GF-D8 (cell line): ENCODE data around the gene GALNT18.

Experiments
- DNase-seq: peaks from one replicate; lab custom pipeline; 2025; lab: John Stamatoyannopoulos, UW

The GALNT18 gene

DNA sequence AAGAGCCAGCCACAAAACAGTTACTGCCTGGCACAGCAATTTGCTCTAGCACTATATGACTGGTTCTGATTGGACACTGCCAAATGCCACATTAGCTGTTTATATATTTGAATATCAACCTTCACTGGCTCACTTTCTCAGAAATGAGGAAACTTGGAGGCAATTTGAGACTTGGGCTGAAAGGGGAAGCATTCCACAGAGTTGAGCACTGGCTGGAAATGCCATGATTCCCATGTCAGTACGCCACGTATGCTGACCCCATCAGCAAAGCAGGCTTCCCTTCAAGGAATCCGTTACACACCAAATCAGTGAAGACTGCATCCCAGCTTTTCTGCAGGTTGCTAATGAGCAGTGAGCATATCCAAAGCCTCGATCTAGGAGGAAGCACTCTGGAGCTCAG is 34.7 kb downstream of the GALNT18 start:
- no peak for DNase-seq

DNA sequence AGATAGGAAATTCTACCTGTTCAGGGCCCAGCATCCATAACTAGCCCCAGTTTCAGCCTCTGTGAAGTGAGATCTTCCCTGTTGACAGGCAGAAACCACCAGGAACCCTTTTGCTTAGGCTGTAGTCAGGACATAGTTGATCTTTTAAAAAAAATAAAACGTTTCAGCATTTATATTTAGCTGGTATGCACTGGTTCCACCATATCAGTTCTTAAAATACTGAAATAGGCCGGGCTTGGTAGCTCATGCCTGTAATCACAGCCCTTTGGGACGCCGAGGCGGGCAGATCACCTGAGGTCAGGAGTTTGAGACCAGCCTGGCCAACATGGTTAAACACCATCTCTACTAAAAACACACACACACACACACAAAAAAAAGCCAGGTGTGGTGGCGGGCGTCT is 35.3 kb downstream of the GALNT18 start:
- no peak for DNase-seq

DNA sequence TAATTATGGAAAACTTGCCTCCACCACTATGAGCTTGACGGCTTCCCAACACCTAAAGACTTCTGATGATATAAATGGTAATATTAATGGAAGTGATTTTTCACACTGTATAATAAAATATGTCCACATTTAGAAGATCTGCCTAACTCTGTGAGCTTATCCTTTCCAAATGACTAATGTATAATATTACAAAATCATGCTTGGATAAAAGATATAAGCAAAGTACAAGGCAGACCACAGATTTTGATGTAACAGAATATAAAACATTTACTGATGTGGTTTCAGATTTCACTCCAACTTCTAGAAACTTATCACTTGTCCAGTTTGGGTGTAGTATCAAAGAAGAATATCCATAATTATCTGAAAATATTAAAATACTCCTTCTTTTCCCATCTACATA is 36.9 kb downstream of the GALNT18 start:
- DNase-seq = no peak

DNA sequence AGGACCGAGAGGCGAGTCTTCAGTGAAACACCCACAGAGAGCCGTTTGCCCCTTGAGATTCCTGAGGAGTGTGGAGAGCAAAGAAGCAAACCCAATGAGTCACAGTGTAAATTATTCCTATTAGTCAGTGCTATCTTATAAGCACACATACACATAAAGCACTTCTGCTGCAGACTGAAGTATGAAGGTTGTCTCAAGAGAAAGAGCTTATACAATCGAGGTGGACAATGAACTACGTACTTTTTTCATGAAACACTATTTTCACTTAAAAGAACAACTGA is 37.3 kb downstream of the GALNT18 start:
- no peak for DNase-seq

DNA sequence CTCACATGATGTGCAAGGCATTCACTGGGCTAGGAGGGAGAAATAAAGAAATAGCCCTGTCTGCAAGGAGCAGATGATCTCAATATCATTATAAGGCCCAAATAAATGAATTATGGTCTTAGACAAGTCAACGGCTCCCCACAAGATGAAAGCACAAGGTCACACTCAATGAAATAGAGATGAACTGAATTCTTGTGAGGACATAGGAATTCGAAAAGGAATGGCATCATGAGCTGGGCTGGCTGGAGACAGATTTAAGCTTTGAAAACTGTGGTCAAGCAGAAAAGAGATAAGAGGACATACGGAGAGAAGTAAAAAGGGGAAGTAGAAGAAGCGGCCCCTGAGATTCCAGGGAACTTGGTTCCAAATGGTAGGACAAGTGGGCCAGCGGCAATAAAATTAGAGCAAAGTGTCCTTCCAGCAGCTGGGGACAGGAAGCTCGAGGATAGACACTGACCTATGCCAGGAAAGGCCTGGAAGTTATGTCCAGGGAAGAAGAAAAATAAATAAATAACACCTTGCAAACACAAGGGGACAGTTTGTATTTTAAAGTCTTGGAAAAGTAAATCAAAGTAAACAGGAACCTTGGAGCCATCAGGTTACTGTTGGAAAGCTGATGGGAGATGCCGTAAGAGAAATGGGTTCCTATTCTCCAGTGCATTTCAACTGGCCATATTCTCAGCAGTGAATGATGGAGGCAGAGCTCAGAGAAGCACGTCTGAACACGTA is 37.8 kb downstream of the GALNT18 start:
- DNase-seq = no peak

DNA sequence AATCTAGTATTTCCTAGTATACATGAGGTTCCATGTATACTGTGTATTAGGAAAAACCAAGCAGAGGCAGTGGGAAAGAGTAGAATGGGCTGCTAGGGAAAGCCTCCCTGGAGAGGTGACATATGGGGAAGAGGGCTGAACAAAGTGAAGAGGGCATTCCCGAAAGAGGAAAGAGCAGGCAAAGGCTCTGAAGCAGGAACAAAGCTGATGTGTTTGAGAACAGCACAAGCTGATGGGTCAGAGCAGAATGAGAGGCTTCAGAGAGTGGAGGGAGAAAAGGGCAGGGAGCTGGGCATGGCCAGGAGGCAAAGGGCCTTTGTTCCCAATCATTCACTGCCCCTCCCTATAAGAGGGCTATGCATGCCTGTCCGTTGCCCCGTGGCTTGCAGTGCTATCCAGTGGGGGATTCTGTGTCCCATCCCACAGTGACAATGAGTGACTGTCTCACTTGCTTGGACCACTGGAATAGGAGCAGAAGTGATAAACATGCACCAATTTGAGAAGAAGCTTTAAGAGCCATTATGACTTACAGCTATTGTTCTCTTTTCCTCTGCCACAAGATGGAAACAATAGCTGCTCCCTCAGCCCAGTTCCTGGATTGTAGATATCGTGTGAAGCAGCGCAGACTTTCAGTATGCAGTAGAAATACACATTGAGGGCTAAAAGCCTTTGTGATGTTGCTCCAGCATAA is 39.6 kb downstream of the GALNT18 start:
- no peak for DNase-seq

DNA sequence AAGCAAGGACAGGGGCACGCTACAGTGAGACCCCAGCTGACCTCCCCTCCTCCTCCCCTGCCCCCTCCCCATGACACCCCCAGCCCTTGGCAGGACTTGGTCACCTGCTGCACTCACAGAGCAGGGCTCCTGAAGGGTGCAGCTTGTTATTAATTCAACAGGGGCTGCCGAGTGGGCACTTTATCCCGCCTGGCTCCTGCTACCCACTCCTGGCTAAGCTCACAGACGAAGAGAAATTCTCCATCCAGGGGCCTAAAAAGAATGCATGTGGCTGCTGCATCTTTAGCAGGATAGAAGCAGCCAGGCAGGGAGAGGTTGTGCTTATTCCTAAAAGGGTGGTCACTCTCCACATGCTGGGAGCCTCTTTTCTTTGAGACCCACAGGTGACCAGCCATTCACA is 40.3 kb downstream of the GALNT18 start:
- no peak for DNase-seq

DNA sequence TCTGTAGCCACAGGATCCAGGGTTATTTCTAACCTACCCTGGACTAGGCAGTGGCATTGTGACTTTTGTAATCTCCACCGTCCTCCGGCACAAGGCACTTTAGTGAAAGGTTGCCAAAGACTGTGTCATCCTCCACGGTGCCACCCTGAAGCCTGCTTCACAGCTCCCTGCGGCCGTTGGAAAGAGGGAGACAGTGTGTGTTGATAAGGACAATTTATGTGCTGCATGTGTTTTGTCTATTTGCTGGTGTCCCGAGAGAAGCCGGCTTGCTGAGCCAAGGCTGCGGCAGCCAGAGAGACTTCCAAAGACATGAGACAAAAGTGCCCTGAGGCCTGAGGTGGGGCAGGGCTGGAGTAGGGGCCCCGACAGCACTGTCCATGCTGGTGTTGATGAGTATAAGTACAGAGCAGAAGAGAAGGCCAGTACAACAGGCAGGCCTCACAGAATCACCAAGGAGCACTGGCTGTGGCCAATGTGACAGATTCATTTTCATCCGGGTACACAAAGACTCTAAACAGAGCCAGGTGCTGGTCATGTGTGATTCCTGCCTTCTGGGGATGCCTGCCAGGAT is 40.9 kb downstream of the GALNT18 start:
- no peak for DNase-seq

DNA sequence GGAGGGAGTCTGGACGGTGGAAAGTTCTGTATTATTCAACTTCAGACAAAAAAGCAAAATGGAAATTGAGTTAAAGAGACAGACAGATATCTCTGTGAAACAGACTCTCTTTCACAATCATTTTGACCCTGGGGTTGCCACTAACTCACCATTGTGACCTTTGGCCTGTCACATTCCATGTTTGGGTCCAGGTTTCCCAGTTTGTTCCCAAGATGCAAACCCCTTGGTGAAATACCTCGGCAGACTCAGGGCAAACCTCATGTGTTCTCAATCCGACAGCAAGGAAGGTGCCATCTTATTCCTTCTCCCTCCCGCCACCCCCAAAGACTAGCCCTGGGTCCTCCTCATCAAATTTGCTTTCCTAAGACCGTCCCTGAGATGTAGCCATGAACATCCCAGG is 41.8 kb downstream of the GALNT18 start:
- DNase-seq = no peak

DNA sequence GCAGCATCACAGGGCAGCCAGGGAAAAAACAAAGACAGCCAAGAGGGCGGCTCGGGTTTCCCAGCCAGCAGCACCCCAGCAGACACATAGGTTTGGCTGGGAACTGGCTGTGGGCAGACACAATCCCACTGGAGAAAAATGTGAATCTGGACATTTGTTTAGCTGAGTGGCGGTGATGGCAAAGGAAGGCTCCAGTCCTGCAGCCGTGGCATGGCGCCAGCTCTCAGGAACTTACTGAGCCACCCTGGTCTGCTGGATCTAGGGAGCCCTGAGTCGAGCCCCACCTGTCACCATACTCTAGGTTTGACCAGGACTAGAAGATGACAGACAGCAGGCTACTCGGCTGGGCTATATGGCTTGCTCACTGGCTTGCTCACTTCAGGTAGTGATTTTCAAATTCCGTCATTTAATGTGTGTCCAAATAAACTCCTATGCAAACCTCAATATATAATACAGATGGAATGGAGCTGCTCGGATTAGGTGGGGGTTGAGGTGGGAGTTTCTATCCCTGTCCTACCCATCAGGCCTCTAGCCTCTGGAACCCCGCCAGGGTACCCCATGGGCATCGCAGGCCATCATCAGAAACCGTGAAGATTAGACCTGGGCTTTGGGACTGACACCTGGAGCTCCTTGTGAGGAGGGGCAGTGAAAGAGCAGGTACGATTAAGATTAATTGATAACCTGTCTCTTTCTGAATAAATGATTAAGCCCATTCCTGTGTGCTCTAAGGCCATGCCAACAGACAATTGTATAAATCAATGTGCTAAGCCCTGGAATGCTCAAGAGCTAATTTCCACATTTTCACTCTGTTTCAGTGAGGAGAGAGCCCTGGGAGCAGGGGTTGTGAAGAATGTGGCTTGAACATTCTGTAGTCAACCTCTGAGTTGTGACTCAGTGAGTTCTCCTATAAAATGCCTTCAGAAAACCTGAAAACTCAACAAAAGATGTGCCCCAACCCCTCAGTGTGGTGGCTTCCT is 42.5 kb downstream of the GALNT18 start:
- no peak for DNase-seq

DNA sequence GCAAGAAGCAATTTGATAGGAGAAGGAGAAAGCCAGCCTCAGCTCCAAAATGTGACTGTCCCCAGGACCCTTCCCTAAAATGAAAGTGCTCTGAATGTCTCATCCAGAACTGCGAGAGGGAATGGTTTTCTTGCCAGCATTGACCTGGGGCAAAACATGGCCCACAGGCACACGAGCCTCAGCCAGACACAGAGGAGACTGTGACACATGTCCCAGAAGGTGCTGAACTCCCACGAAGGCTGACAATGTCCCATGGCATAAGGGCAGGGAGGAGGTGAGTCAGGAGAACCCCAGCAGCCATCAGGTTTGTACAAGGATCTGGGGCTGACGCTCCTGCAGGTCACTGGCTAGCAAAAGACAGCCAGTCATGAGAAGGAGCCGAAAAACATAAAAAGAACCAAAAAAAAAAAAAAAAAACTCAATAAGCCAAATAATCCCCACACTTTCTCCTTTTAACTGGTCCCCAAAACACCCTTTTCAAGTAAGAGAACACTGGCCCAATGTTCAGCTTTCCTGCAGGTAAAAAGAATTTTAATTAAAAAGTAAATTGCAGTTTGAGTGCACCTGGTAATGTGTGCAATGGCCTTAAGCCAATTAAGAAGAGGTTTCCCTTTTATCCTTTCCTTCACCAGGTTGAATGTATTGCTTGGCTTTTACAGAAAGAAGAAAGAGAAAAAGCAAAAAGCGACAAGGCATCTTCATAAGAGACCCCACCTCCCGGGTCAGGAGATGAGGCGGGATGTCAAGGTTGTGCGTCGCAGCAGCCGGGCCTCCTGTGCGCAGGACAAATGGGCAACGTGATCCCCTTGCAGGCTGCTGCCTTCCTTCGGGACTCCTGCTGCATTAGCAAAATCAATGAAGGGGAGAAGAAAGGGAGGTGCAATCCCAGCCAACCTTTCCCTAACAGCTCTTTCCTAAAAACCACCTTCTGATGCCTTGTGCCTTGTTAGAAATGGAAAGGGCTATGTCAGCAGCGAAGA is 43.6 kb downstream of the GALNT18 start:
- no peak for DNase-seq

DNA sequence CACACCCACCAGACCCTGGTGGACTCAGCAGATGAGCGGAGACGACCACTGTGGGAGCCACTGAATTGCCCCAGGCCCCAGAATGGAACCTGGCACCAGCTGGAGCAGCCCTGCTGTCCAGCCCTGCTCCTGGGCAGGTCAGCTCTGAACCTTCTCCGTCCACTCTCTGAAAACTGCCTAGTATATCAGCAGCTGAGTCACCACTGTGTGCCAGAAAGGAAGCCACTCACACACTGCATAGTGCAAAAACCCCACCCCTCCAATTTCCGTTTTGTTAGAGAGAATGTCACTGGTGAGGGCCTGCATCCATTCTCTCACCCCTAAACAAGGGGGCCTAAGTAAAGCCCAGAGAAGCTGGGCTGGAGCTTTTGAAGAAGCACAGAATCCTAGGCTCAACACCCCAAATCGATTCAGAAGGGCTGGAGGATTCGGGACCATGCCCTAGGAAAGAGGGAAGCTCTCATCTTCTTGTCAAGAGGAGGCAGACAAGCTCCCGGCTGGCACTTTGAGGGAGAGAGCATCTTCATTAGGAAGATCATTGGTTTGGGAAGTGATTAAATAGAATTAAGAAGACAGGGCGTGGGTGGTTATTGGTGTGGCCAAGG is 44.5 kb downstream of the GALNT18 start:
- no peak for DNase-seq

DNA sequence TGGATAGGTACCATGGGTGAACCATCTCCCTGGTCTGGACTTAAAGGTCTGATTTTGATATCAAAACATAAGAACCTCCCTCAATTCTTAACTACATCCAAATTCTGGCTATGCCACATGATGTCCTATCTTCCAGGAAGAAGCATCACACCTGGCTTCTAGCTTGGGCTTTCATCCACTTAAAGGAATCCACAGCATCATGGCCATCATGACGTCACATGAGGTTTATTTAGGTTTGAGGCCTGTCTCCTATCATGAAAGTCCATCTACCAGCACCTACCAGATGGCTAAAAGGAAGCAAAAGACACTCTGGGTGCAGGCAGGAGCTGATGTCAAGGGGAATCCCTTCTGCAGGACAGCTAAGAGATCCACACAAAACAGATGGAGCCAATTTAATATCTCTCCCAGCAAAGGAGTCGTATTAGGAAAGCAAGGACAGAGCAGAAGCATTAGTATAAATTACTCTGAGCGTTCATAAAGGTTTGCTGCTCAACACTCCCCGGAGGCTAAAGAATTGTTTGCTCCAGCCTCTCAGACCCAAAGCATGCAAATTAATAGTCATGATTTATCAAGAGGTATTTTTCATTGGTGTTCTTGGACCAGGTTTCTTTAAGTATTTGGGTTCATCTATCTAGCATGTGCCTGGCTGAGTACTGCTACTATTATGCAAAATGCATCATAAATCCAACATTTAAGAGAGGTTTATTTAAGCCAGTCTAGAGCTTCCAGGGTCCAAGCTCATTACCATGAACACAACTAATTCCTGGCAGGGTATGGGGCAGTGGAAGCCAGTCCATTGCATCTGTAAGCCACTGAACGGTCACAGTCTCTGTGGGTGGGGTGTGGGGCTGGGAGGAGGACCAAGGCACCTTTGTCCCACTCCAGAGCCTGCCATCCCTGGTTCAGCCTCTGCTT is 47.2 kb downstream of the GALNT18 start:
- DNase-seq = no peak

DNA sequence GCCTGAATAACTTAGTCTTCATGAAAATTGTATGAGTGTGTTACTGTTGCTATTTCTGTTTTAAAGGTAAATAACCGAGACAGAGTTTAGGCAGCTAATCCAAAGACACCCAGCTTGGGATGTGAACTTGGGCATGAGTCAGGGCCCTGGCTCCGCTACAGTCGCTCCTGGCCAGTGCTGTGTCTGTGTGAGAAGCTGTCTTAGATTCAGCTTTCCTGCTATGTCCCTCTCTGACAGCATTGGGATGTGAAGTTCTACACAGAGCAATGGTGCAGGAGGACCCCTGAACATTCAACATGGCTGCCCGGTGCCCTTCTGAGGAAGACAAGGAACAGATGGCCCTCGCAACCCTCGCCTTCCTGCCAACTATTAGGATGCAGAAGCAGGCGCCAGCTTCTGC is 49.4 kb downstream of the GALNT18 start:
- no peak for DNase-seq

DNA sequence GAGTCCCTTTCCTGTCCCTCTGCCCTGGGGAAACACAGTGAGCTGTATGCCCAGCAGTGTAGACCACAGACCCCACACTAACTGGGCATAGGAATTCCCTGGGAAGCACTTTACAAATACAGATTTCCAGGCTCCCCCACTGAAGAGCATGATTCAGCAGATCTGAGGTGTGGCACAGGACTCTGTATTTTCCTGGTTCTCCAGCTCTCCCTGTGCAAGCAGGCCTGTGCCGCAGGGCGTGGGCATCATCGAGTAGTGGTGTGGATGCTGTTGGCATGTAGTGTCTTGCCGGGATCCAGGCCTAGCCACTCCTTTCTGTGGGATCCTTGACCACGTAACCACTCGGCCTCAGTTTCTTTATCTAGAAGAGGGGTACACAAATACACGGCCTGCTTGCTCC is 49.9 kb downstream of the GALNT18 start:
- no peak for DNase-seq

DNA sequence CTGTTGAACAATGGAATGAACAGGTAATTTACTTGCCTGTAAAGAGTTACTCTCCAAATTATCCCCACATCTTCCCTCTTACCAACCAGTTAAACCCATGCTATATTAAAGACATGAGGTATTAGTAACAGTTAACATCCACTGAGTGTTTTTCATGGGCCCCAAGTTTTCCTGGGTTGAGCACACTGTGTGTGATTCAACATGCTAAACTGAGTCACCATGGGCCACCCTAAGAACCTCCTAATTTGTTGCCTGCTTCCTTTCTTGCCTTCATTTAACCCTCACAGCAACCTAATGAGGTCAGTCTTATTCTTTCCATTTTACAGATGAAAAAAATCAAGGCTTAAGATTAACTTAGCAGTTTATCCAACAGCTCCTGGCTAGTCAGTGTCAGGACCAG is 51.0 kb downstream of the GALNT18 start:
- DNase-seq = no peak

DNA sequence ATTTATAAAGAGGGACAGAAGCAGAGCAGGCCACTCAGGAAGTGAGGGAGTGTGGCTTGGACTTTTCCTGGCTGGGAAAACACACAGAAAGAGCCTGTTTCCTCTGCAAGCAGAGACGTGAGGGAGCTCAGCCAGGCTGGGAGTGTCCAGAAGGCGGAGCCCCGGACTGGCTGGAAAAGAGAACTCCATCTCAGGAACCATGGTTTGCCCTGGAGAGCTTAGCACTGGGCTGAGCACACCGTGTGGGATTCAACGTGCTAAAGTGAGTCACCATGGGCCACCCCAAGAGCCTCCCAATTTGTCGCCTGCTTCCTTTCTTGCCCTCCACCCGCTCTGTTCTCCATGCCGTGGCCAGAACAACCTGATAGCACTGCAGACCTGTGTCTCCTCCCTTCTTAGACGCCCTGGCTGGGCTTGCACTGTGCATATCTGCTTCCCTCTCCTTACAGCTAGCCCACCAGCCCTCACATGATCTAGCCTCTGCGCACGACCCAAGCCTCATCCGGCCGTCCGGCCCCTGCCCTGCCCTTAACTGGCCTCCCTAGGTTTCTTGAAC is 51.8 kb downstream of the GALNT18 start:
- DNase-seq = no peak

DNA sequence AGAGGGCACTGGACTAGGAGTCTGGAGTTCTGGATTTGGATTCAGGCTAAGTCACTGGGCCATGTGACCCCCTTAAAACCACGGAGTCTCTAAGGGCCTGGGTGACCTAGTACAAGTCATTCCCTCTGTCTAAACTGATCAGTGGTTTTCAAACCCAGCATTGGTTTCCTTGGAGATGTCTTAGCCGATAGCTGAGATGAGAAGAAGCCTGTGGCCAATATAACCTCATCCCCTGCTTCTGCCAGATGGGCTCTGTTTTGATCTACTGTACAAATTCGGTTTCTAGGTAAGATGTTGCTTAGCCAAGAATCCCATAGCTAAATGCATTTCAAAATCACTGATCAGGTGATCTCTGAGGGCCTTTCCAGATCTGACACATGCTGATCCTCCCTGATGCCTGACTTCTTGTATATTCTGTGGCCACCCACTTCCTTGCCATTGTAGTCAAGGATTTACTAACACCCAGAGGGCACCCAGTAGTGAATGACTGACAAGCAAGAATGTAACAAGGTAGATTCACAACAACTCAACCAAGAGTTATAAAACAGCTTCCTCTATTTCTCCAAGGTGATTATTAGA is 53.1 kb downstream of the GALNT18 start:
- no peak for DNase-seq
